GM19463 (cell line): ENCODE results near the gene NEDD4.
"Not testable (repeated sequence)": the region's sequence is repeated elsewhere in the genome, so short reads cannot be mapped to it uniquely, and the experiment has no call there.

ENCODE experiments used
- ATAC-seq: cut with Tn5 transposase; IDR thresholded peaks from one replicate; pipeline ENCODE4 v1.9.1; 2021; ENCODE audit warnings: mild to moderate bottlenecking, moderate library complexity; ENCODE audit not compliant: unreplicated experiment

The NEDD4 gene

GRCh38 chr15:56006371-56006770 is 13.0 kb upstream of the NEDD4 start:
- ATAC-seq: not testable (repeated sequence)

- not testable (repeated sequence) for ATAC-seq
Measured at GRCh38 chr15:56004281-56004680, 10.9 kb upstream of the NEDD4 start.

- ATAC-seq: not testable (repeated sequence)
Measured at GRCh38 chr15:56003777-56004176, 10.4 kb upstream of the NEDD4 start.

- not testable (repeated sequence) for ATAC-seq
Measured at GRCh38 chr15:56003277-56003676, 9.9 kb upstream of the NEDD4 start.

- no peak for ATAC-seq
Measured at GRCh38 chr15:56001471-56002078, 8.2 kb upstream of the NEDD4 start.

GRCh38 chr15:55999658-56000057 is 6.2 kb upstream of the NEDD4 start:
- no peak for ATAC-seq

- ATAC-seq: no peak
Measured at GRCh38 chr15:55998478-55998877, 5.1 kb upstream of the NEDD4 start.

GRCh38 chr15:55993804-55994560 is 570 bp upstream of the NEDD4 start:
- ATAC-seq: no peak

GRCh38 chr15:55992769-55993110 is 672 bp downstream of the NEDD4 start:
- no peak for ATAC-seq

GRCh38 chr15:55991802-55992768 is 1.3 kb downstream of the NEDD4 start:
- ATAC-seq: no peak

- no peak for ATAC-seq
Measured at GRCh38 chr15:55990998-55991397, 2.4 kb downstream of the NEDD4 start.

GRCh38 chr15:55990516-55990915 is 2.9 kb downstream of the NEDD4 start:
- no peak for ATAC-seq

GRCh38 chr15:55989383-55989782 is 4.0 kb downstream of the NEDD4 start:
- no peak for ATAC-seq

GRCh38 chr15:55981582-55982249 is 11.7 kb downstream of the NEDD4 start:
- no peak for ATAC-seq

- no peak for ATAC-seq
Measured at GRCh38 chr15:55980511-55980910, 12.9 kb downstream of the NEDD4 start.

GRCh38 chr15:55977231-55977630 is 16.2 kb downstream of the NEDD4 start:
- no peak for ATAC-seq

- no peak for ATAC-seq
Measured at GRCh38 chr15:55970286-55970685, 23.1 kb downstream of the NEDD4 start.

- no peak for ATAC-seq
Measured at GRCh38 chr15:55969582-55969981, 23.8 kb downstream of the NEDD4 start.

- ATAC-seq: no peak
Measured at GRCh38 chr15:55968923-55969322, 24.5 kb downstream of the NEDD4 start.

GRCh38 chr15:55965091-55965490 is 28.3 kb downstream of the NEDD4 start:
- ATAC-seq: no peak

GRCh38 chr15:55960946-55961345 is 32.5 kb downstream of the NEDD4 start:
- no peak for ATAC-seq
